ENCODE measurements around the gene RPL4. TPM values are rescaled to one million over a fixed set of nuclear protein-coding genes. Genes with fewer than 3 reads are reported as not detected.

Gene RPL4
- total and polyA plus RNA-seq, 2 experiments from 2014 or later: 2,989 to 6,082 TPM

DNA sequence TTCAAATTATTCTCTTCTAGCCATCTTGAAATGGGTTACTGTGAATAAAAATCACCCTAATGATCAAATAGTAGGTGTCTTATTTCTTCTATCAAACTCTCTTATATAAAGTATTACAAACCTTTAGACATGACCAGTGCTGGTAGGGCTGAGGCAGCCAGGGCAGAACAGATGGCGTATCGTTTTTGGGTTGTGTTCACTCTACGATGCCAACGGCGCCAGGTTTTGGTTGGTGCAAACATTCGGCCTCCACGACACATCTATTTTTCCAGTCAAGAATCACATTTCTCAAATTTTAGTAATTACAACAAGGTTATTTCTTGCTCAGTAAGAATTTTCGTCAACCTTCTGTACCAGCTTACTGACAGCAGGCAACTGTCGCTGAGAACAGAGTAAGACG is 2.2 kb downstream of the RPL4 start:
- Histone ChIP-seq H3K9me2 (ENCODE audit: insufficient read depth) (no peaks in the 10 kb centered on the region), H4K20me1 (replicated peaks; ENCODE audit: insufficient read depth) (peaks cover 31% of the 10 kb centered on the region), H3K27ac (ENCODE audit: low read depth) (peak overlapping the region; percentile 81), H3F3A (replicated peaks; ENCODE audit: low read depth) (peaks cover 65% of the 10 kb centered on the region), H3K4me3 (peak overlapping the region; percentile 100), H3K4me1 (ENCODE audit: insufficient read depth) (peaks cover 26% of the 10 kb centered on the region), H3K4me2 (peak overlapping the region; percentile 100), H3K79me2 (replicated peaks; ENCODE audit: insufficient read depth) (peaks cover 62% of the 10 kb centered on the region), H2AFZ (no peak overlapping the region), H3K27me3 (ENCODE audit: insufficient read depth) (no peaks in the 10 kb centered on the region), H3K36me3 (ENCODE audit: insufficient read depth) (peaks cover 60% of the 10 kb centered on the region)
- H3K9me3 Mint-ChIP-seq: no peaks in the 10 kb centered on the region; the same call in 2 of the 3 replicates
- H3K27me3 Mint-ChIP-seq (ENCODE audit: insufficient read depth, low read depth, poor library complexity): peaks cover 11% of the 10 kb centered on the region
- H3K4me3 Mint-ChIP-seq: peak overlapping the region; percentile 98
- DNase-seq (ENCODE audit: low spot score) (no peak), ATAC-seq (no peak)
- peaks cover 71% of the 10 kb centered on the region for H3K36me3 Mint-ChIP-seq (ENCODE audit: low read depth)
- TF ChIP-seq REST (IDR thresholded peaks at IDR 0.05; ENCODE audit: unreplicated experiment) (no peak), EZH2 (IDR thresholded peaks at IDR 0.05; ENCODE audit: low read depth, unreplicated experiment) (no peak), POLR2AphosphoS5 (IDR thresholded peaks at IDR 0.05; ENCODE audit: low read depth) (no peak), NANOG (IDR thresholded peaks at IDR 0.05; ENCODE audit: borderline replicate concordance) (no peak), EZH2phosphoT487 (IDR thresholded peaks at IDR 0.05; ENCODE audit: unreplicated experiment) (no peak), ZNF114 (CRISPR knock-in tag; IDR thresholded peaks at IDR 0.05) (no peak), ETS1 (IDR thresholded peaks at IDR 0.05) (no peak), STAT1 (IDR thresholded peaks at IDR 0.05; ENCODE audit: unreplicated experiment) (no peak), ZNF331 (CRISPR knock-in tag; IDR thresholded peaks at IDR 0.05; ENCODE audit: low read depth) (no peak), JUNB (IDR thresholded peaks at IDR 0.05; ENCODE audit: unreplicated experiment) (no peak), CTCF (conservative IDR thresholded peaks at IDR 0.05; ENCODE audit: low read depth in 2 of 2) (no peak), CREB1 (CRISPR knock-in tag; IDR thresholded peaks at IDR 0.05; ENCODE audit: low read depth) (no peak)
- TF ChIP-seq, protein P1, sequence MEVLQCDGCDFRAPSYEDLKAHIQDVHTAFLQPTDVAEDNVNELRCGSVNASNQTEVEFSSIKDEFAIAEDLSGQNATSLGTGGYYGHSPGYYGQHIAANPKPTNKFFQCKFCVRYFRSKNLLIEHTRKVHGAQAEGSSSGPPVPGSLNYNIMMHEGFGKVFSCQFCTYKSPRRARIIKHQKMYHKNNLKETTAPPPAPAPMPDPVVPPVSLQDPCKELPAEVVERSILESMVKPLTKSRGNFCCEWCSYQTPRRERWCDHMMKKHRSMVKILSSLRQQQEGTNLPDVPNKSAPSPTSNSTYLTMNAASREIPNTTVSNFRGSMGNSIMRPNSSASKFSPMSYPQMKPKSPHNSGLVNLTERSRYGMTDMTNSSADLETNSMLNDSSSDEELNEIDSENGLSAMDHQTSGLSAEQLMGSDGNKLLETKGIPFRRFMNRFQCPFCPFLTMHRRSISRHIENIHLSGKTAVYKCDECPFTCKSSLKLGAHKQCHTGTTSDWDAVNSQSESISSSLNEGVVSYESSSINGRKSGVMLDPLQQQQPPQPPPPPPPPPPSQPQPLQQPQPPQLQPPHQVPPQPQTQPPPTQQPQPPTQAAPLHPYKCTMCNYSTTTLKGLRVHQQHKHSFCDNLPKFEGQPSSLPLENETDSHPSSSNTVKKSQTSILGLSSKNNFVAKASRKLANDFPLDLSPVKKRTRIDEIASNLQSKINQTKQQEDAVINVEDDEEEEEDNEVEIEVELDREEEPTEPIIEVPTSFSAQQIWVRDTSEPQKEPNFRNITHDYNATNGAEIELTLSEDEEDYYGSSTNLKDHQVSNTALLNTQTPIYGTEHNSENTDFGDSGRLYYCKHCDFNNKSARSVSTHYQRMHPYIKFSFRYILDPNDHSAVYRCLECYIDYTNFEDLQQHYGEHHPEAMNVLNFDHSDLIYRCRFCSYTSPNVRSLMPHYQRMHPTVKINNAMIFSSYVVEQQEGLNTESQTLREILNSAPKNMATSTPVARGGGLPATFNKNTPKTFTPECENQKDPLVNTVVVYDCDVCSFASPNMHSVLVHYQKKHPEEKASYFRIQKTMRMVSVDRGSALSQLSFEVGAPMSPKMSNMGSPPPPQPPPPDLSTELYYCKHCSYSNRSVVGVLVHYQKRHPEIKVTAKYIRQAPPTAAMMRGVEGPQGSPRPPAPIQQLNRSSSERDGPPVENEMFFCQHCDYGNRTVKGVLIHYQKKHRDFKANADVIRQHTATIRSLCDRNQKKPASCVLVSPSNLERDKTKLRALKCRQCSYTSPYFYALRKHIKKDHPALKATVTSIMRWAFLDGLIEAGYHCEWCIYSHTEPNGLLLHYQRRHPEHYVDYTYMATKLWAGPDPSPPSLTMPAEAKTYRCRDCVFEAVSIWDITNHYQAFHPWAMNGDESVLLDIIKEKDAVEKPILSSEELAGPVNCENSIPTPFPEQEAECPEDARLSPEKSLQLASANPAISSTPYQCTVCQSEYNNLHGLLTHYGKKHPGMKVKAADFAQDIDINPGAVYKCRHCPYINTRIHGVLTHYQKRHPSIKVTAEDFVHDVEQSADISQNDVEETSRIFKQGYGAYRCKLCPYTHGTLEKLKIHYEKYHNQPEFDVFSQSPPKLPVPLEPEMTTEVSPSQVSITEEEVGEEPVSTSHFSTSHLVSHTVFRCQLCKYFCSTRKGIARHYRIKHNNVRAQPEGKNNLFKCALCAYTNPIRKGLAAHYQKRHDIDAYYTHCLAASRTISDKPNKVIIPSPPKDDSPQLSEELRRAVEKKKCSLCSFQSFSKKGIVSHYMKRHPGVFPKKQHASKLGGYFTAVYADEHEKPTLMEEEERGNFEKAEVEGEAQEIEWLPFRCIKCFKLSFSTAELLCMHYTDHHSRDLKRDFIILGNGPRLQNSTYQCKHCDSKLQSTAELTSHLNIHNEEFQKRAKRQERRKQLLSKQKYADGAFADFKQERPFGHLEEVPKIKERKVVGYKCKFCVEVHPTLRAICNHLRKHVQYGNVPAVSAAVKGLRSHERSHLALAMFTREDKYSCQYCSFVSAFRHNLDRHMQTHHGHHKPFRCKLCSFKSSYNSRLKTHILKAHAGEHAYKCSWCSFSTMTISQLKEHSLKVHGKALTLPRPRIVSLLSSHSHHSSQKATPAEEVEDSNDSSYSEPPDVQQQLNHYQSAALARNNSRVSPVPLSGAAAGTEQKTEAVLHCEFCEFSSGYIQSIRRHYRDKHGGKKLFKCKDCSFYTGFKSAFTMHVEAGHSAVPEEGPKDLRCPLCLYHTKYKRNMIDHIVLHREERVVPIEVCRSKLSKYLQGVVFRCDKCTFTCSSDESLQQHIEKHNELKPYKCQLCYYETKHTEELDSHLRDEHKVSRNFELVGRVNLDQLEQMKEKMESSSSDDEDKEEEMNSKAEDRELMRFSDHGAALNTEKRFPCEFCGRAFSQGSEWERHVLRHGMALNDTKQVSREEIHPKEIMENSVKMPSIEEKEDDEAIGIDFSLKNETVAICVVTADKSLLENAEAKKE (CRISPR knock-in tag; IDR thresholded peaks at IDR 0.05): no peak
- peaks cover 27% of the 10 kb centered on the region; the same call in 2 of the 3 replicates for H3K4me1 Mint-ChIP-seq
- H3K27ac Mint-ChIP-seq: peak overlapping the region; percentile 92
